HG03280 (cell line): ENCODE measurements around the gene CLTRN.
"Not testable (repeated sequence)": the region's sequence is repeated elsewhere in the genome, so short reads cannot be mapped to it uniquely, and the experiment has no call there.

Source experiments
- ATAC-seq: cut with Tn5 transposase; IDR thresholded peaks from one replicate; pipeline ENCODE4 v1.9.1; 2021; ENCODE audit warnings: mild to moderate bottlenecking, moderate library complexity; ENCODE audit not compliant: unreplicated experiment

CLTRN gene

DNA sequence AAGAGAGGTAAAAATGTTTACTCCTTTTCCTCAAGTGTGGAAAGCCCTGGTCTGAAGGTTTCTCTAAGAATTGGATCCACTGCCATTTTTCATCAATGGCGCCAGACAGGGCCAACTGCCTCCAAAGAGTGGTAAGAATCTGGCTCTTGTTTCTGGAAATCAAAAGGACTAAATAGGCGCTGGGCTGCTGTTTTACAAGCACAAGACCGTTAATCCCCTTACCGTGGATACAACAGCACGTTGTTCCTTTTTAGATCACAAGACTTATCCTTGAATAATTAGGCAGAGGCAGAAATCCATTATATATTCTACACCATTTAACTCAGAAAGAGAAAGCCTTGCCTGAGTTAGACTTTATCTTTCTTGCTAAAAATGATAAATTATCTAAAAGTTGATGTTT, 10.6 kb downstream of the CLTRN start:
- ATAC-seq = no peak

DNA sequence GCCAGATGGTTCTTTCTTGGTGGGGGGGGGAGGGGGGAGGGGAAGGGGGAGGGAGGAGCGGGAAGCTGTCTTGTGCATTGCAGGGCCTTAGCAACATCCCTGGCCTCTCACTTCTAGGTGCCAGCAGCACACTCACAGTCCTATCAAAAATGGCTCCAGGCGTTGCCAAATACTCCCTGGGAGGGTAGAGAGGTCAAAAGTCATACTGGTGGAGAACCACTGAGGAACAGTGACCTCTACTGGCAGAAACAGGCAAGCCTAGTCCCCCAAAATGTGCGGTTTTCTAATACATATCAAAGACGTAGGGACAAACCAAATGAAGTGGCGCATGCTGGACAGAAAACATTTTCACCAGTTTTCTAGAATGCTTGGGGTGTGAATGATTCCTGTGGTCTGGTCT, 17.1 kb downstream of the CLTRN start:
- not testable (repeated sequence) for ATAC-seq

DNA sequence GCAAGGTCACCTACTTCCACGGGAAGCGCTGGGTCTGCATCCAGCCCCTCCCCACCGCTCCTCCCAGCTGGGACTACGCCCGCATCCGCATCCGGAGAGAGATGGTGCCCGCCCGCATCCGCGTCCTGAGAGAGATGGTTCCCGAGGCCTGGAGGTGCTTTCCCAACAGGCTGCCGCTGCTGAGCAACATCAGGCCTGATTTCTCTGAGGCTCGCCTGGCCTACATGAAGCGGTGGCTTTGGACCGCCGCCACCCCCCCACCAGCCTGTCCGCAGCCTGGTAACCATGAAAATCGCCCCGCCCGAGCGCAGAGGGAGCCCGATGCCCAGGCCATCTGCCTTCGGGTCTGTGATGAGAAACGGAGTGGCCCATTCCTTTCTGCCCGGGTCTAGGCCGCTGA, 18.1 kb downstream of the CLTRN start:
- ATAC-seq = no peak

DNA sequence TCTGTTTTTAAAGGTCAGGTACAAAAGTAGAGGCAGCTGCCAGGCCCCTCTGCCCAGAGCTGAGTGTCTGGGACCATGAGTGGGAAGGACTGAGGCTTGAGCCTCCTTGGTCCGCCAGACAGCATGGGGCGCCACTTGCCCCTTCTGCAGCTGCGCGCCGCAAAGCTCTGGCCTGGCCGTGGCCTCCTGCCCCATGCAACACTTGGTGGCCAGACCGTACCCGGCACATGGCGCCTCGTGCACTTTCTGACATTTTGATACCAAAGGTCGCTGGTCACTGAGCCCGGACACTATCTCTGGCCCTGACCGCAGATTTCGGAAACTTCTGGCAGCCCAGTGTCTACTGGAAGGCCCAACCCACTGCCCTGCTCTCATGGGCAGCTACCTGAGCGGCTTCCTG, 18.6 kb downstream of the CLTRN start:
- ATAC-seq = no peak

DNA sequence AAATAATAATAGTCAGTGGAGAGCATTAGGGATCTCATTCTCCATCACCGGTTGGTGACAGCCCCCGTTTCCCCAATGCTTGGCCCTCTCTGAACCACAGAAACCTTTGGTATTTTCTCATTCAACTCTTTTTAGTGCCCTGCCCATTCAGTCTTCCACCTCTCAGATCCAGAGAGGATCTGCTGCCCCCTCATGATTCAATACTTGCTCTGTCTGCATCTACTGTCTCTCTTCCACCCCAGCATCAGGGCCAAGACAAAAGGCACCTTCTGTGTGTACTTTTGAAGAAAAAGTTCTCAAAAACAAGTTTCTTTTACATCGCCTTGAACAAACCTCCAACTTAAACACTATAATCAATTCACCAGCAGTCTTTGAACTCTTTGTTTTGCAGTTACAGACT, 19.3 kb downstream of the CLTRN start:
- no peak for ATAC-seq

DNA sequence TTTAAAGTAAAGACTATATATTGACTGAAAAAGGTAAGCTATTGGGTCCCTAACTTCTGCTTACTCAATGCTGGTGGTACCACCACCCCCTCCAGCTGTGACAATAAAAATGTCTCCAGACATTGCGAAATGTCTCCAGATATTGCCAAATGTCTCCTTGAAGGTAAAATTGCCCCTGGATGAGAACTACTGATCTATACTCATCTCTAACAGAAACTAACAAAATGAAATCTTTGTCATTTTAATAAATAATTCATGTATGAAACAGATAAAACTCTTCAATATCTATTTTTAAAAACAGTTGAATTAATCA, 20.1 kb downstream of the CLTRN start:
- ATAC-seq = no peak

DNA sequence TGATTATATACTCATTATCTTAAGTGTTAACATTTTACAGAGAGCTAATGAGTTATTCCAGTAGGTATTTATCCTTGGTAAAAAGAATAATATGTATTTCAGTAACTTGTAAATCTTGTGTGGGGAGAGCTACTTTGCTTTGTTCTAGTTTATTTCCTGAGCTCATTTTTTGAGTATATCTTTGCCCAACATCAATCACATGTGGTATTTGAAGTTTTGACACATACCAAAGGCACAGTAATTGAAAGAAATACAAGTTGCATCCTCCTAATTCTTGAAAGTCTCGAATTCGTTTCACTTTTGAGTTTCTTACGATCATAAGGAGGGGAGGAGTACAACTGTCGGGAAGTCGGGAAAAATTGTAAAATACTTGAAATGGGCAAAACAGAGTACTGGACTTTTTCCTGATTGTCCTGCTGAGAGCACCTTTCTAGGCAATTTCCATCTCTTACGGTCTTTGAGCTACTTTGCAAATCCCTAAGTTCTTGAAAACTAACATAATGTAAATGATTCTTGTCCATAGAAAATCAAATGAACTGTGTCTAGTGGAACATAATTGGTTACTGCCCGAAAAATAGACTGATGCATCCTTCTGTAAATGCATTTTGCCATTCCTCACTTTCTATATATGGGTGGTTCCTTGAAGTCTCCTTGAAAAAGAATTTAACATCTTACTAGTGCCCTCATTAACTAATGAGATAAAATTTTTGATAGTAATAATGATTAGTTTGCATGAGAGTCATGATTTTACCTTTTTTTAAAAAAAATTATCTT, 20.6 kb downstream of the CLTRN start:
- no peak for ATAC-seq

DNA sequence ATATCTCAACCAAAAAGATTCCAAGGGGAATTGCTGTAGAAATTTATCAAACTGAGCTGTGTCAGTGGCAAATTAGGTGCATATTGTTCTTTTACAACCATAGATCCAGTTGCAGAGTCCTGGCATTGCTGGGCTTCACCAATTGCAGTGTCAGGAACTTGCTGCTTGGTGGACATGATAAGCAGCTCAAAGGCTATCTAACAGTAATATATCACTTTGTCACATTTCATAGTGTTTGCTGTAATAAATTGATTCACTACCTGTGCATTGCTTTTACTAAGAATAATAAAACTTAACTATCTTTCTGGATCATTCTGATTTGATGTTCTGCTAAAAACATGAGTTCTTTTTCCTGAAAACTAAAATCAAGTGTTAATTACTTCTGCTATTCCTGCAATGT, 33.0 kb downstream of the CLTRN start:
- no peak for ATAC-seq

DNA sequence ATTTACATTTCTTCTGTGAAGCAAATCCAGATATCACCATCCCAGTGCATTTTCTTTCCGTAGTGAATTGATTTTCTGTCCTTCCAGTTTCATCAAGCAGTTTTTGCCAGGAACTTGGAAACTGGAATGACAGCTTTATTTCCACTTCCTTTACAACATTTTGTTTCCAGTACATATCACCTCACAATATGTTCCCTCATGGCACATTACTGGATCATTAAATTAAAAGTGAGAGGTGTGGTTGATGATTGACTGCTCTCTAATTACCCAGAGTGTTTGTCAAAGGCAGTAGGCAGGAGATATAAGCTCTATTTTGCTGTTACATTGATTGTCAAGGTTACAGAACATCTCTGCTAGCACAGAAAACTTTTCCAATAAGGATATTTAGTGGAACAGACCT, 41.6 kb downstream of the CLTRN start:
- no peak for ATAC-seq

DNA sequence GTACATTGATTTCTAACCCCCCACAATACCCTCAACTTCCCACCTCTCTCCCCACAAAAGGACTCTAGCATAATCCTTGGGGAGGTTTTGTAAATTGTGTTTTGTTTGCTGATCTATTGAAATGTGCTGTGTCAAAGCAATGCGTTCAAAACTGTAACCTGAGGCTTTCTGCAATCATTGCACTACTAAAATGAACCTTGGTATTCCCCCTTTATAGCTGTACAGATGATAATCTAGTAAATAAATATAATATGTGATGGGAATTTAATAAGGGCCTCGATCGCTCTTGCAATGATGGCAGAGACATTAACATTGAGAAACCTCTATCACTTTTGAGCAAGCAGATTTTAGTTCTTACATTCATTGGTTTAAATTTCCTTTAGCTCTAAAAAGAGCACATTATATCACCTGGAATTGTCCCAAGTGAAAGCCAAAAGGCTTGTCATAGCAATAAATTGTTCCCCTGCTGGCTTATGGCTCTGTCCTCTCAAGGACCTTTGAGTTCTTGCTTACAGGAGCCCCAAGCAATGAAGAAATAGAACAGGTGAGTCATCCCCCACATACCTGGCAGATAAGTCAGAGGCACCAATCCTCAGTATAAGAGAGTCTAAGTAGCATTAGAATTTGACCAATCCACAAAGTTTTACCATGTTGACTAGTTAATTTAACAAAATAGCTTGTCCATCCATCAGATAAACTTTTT, 45.4 kb downstream of the CLTRN start:
- ATAC-seq = no peak

DNA sequence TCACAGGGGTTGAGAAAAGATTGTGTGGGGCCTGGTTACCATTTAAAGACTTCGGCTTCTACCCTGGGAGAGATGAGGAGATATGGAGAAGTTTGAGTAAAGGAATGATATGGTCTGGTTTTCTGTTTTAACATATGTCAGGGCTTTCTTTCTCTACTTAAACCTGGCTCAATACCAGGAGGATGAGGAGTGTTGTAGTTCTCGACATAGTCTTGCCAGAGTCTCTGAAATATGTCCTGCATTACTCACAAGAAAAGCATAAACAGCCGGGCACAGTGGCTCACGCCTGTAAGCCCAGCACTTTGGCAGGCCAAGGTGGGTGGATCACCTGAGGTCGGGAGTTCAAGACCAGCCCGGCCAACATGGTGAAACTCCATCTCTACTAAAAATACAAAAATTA, 47.5 kb downstream of the CLTRN start:
- no peak for ATAC-seq

DNA sequence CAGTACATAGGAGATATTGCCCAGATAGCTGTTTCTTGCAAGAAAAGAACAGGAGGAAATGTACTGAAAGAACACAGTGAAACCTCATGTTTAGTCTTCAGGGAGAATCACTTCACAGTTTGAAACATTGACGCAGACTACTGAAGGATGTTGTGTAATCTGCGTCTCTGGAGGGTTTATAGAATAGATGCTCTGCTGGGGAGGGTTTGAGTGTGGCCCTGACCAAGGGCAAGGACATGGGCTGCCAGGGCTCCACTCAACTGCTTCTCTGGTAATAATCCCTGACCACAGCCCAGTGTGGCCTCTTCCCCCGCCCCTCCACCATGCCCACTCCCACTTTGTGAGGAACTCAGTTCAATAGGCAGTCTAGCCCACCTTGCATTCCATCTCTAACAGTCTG, 48.1 kb downstream of the CLTRN start:
- ATAC-seq = no peak

DNA sequence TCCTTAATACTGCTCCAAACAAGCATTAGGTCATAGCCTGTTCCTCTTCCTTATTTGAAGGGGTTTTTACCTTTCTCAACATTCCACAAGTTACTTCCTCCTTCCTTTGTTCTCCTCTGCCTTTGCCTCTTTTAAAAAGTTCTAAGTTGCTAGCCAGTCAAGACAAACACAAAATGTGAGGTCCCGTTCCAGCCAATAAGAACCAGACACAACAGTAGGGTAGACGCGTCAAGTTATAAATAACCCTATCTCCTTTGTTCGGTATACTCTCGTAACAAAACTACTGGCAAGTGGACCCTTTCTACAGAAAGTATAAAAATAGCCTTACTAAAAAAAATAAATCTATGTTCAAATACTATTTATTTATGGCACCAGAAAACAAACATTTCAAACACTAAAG, 57.5 kb downstream of the CLTRN start:
- ATAC-seq = no peak

DNA sequence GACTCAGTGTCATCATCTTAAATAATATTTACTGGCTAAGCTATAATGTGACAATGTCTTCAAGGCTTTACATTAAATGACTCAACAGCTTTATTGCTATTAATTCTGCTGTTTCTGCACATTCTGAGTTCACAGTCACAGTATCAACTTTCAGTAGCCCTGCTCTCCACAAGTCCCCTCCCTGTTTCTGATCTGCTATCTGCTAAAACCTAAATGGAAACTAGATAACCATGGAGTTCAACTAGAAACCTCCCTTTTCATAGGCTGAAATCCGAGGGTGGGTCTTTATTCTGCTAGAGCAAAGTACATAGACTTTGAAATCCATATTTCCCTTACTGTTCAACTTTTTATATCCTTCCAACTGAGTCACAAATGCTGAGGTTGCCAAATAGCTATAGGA, 58.5 kb downstream of the CLTRN start:
- no peak for ATAC-seq

DNA sequence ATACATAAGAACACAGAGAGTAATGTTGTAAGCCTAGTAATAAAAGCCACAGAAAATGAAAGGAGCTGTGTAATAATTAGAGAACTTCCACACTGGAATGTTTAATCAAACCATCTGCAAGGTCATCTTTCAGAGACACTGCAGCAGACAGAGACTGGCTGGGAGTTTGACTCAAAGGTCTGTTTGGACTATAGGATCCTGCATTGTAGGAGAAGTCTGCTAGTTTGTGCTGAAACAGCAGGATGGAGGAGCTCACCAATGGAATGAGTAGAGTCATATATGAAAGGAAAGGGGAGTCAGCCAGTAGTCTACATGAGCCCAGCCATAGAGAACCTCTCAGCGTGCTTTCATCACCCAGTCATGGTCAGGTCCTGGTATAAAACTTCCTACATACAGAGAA, 59.4 kb downstream of the CLTRN start:
- no peak for ATAC-seq

DNA sequence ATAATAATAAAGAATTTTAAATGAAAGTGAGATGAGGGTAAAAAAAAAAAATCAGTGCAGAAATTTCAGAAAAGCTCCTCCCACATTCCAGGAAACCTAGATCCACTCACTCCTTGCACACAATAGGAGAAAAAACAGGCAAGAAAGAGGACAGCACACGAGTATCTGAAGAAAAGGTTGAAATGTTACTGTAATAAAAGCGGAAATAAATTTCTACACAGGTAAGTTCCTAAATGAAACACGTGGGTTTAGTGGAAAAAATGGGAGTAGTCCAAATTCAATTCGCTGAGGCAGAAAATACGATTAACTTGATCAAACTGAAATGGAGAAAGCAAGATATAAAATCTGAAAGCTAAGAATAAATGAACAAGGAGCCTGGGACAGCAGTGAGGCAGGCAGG, 61.8 kb downstream of the CLTRN start:
- ATAC-seq = no peak

DNA sequence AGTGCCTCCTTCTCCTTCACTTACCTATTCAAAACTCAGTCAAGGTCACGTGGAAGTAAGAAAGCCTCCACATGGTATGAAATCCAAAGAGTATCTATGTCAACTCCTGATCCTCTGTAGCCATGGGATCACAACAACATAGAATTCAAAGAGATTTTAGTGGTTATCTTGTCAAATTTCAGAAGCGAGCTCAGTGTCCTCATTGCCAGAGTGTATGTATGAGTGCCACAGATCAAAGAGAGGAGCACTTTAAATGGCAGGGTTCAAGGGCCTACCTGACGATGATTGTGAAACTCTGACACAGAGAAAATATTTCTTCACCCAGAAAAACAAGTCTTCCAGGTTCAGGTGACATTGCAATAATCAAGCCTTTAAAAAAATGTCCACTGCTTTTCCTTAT, 62.7 kb downstream of the CLTRN start:
- no peak for ATAC-seq

DNA sequence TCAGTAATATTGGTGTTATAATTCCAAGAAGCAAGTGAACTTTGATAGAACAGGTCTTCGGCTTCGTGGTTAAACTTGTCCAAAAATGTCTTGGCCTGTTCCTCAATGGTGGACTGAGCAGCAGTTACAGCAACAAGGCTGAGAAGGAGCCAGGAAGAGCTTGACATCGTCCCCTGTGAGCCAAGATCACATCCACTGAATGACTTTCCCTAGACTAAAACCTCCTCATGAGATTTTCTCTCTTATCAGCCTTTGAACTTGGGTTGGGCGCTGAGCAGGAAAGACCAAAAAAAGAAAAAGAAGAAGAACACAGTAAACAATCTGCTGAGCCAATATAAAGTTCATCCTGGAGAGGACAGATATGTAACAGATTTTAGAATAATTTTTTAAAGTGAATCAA, 63.9 kb downstream of the CLTRN start, which contains the start of gene ACE2:
Gene ACE2, minus strand, starts transcription at position 216 of the 400 bp plus-strand sequence. Its CDS starts 49 bp downstream, at position 167.
- no peak for ATAC-seq

DNA sequence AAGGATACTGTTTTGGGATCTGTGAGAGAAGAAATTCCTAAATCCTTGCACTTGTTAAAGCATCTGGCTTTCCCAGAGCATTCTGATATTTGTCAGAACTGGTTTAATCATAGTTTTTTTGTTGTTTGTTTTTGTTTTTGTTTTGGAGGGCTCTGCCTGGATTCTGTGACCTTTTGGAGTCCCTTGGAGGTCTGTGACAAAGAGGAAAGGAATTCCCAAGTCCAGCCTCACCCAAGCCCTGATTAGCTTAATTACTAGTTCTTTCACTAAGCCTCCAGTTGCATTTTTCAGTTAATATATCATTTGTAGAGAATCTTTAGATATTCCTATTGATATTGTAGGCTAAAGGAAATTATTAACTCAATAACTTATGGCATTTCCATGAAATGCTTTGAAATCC, 64.6 kb downstream of the CLTRN start:
- no peak for ATAC-seq

DNA sequence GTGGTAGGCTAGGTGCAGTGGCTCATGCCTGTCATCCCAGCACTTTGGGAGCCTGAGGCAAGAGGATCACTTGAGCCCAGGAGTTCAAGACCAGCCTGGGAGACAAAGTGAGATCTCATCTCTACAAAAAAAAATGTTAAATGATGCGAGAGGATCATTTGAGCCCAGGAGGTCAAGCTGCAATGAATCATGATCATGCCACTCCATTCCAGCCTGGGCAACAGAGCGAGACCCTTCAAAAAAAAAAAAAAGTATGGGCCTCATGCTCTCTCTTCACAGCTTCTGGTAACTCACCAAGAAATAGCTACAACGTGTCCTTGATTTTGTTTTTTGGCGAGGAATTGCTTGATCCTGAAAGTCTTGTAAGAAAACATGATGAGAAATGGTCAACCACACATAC, 65.1 kb downstream of the CLTRN start:
- no peak for ATAC-seq

DNA sequence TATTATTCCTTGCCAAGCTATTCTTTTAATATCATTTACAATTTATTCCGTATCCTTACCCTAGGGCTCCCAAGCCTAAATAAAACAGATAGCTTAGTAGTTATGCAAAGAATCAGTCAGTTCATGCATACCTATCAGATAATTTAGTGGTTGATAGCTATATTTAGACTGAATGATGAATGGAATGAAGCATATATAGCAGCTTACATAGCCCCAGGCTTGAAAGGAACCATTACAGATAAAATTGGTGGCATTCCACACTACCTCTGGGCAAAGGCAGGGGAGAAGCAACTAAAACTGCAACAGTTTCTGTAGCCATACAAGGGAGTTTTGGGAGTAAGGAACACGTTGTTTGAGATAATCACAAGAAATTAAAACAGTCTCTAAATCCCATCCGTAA, 66.6 kb downstream of the CLTRN start:
- no peak for ATAC-seq

DNA sequence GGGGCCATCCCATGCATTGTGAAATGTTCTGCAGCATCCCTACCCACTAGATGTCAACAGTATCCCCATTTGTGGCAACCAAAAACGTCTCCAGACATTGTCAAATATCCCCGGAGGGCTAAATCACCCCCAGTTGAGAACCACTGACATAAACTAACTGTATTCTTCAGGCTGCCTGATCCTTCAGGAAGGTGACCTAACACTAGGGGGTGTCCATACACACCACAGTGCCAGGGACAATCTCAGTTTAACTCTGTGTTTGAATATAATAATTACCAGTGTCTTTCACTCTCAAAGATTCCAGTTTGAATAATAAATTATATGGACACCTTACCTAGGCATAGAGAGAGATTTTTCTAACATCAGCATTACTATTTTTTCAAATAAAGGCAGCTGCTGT, 70.2 kb downstream of the CLTRN start:
- ATAC-seq = no peak
